Panc1 (cell line): ENCODE data around the gene SUFU.

Source experiments
- CTCF ChIP-seq: fragments of 450-650 bp; IDR thresholded peaks from 2 replicates; pipeline ENCODE4 v1.5.1; 2017; ENCODE audit warnings: mild to moderate bottlenecking
- POLR2AphosphoS5 ChIP-seq: IDR thresholded peaks from 2 replicates; pipeline ENCODE4 v1.6.1; 2012; ENCODE audit warnings: mild to moderate bottlenecking, low read depth, low read length, moderate library complexity
- SIN3A ChIP-seq: IDR thresholded peaks from 2 replicates; pipeline ENCODE4 v1.6.1; 2012; ENCODE audit warnings: low read depth, mild to moderate bottlenecking, low read length, moderate library complexity, borderline replicate concordance; ENCODE audit not compliant: insufficient read depth
- TCF7L2 ChIP-seq: IDR thresholded peaks from 2 replicates; pipeline ENCODE4 v1.6.1; 2011; ENCODE audit warnings: mild to moderate bottlenecking, low read depth, low read length, inconsistent platforms
- TF ChIP-seq, protein P1 (sequence below), 2 experiments: IDR thresholded peaks; 2 replicates each; pipeline ENCODE4 v1.6.1; 2011 to 2012; ENCODE audit warnings: low read depth in 2 of 2, control low read depth in 1 of 2, low read length in 1 of 2, mild to moderate bottlenecking in 1 of 2, moderate library complexity in 1 of 2; ENCODE audit not compliant: insufficient read depth in 1 of 2

DNA sequence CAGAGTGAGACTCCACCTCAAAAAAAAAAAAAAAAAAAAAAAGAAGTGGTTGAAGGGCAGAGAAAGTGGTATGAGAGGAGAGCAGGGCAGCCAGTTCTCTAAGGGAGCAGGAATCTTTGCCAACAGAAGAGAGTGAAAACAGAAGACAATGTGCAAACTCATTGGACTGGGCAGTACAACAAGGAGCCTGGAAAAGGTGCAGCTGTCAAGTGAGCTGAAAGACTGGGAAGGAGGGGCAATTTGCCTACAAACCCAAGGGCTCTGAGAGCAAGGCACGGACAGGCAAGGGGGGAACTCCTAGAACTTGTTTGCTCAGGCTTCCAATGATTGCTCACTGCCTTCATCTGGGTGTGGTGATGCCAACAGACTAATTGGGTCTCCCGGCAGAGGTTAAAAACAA, 10.8 kb upstream of the SUFU start:
- TF ChIP-seq CTCF = no peak
- TF ChIP-seq, protein P1, sequence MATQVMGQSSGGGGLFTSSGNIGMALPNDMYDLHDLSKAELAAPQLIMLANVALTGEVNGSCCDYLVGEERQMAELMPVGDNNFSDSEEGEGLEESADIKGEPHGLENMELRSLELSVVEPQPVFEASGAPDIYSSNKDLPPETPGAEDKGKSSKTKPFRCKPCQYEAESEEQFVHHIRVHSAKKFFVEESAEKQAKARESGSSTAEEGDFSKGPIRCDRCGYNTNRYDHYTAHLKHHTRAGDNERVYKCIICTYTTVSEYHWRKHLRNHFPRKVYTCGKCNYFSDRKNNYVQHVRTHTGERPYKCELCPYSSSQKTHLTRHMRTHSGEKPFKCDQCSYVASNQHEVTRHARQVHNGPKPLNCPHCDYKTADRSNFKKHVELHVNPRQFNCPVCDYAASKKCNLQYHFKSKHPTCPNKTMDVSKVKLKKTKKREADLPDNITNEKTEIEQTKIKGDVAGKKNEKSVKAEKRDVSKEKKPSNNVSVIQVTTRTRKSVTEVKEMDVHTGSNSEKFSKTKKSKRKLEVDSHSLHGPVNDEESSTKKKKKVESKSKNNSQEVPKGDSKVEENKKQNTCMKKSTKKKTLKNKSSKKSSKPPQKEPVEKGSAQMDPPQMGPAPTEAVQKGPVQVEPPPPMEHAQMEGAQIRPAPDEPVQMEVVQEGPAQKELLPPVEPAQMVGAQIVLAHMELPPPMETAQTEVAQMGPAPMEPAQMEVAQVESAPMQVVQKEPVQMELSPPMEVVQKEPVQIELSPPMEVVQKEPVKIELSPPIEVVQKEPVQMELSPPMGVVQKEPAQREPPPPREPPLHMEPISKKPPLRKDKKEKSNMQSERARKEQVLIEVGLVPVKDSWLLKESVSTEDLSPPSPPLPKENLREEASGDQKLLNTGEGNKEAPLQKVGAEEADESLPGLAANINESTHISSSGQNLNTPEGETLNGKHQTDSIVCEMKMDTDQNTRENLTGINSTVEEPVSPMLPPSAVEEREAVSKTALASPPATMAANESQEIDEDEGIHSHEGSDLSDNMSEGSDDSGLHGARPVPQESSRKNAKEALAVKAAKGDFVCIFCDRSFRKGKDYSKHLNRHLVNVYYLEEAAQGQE (IDR thresholded peaks at IDR 0.05; ENCODE audit: insufficient read depth in 1 of 2, low read depth in 2 of 2, low read length in 1 of 2) = no peak
- TF ChIP-seq POLR2AphosphoS5 = no peak
- TF ChIP-seq TCF7L2 = no peak
- TF ChIP-seq SIN3A = no peak
